Hepatocyte (in vitro differentiated cells): Measurements from ENCODE around the gene STPG1.
"Not testable (repeated sequence)": the region's sequence is repeated elsewhere in the genome, so short reads cannot be mapped to it uniquely, and the experiment has no call there.

ENCODE experiments used
- CTCF ChIP-seq: fragments of 200-600 bp; sonication (generic); IDR thresholded peaks from 2 replicates; pipeline ENCODE4 v1.5.1; 2016; ENCODE audit warnings: antibody characterized with exemption, mild to moderate bottlenecking; ENCODE audit not compliant: poor library complexity
- EZH2 ChIP-seq: fragments of 200-600 bp; sonication (generic); IDR thresholded peaks from 2 replicates; pipeline ENCODE4 v1.6.1; 2016; ENCODE audit warnings: antibody characterized with exemption, mild to moderate bottlenecking, borderline replicate concordance
- EZH2phosphoT487 ChIP-seq: fragments of 200-600 bp; sonication (generic); IDR thresholded peaks from one replicate; pipeline ENCODE4 v1.6.1; 2018; ENCODE audit warnings: antibody characterized with exemption, mild to moderate bottlenecking, low read depth, moderate library complexity; ENCODE audit not compliant: unreplicated experiment, severe bottlenecking

DNA sequence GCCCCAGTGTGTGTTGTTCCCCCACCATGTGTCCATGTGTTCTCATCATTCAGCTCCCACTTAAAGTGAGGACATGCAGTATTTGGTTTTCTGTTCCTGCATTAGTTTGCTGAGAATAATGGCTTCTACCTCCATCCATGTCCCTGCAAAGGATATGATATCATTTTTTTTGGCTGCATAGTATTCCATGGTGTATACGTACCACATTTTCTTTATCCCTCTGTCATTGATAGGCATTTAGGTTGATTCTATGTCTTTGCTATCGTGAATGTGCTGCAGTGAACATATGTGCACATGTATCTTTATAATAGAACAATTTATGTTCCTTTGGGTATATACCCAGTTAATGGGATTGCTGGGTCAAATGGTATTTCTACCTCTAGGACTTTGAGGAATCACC lies 32.9 kb upstream of the STPG1 start:
- TF ChIP-seq CTCF, EZH2, EZH2phosphoT487: not testable (repeated sequence)
